H9 (cell line): ENCODE results near the gene NPAS1. TPM values are rescaled to one million over a fixed set of nuclear protein-coding genes. Genes with fewer than 3 reads are reported as not detected.

Experiments
- DNase-seq: peaks from one replicate; pipeline ENCODE4 v3.0.0-alpha.2; 2017
- H2AFZ ChIP-seq: one replicate; pipeline ENCODE4 v1.6.1; 2013; ENCODE audit warnings: mild to moderate bottlenecking, low read length, control low read depth, moderate library complexity
- H2AK5ac ChIP-seq: 2 replicates; pipeline ENCODE4 v1.6.1; 2013; ENCODE audit warnings: low read length, control low read depth, mixed read lengths; ENCODE audit not compliant: insufficient read length
- H2BK120ac ChIP-seq: one replicate; pipeline ENCODE4 v1.6.1; 2013; ENCODE audit warnings: low read depth, mild to moderate bottlenecking, low read length, control low read depth, inconsistent platforms; ENCODE audit not compliant: poor library complexity, severe bottlenecking
- H2BK12ac ChIP-seq: 2 replicates; pipeline ENCODE4 v1.6.1; 2013; ENCODE audit warnings: low read length, control low read depth, mixed read lengths, low read depth; ENCODE audit not compliant: insufficient read length
- H2BK15ac ChIP-seq: 2 replicates; pipeline ENCODE4 v1.6.1; 2013; ENCODE audit warnings: low read depth, low read length, control low read depth
- H2BK20ac ChIP-seq: one replicate; pipeline ENCODE4 v1.6.1; 2013; ENCODE audit warnings: low read depth, mild to moderate bottlenecking, low read length, control low read depth, inconsistent platforms; ENCODE audit not compliant: poor library complexity, severe bottlenecking
- H2BK5ac ChIP-seq: 2 replicates; pipeline ENCODE4 v1.6.1; 2013; ENCODE audit warnings: low read length, control low read depth, mixed read lengths; ENCODE audit not compliant: insufficient read length
- H3K14ac ChIP-seq: 2 replicates; pipeline ENCODE4 v1.6.1; 2013; ENCODE audit warnings: low read length, control low read depth; ENCODE audit not compliant: insufficient read depth
- H3K18ac ChIP-seq: 2 replicates; pipeline ENCODE4 v1.6.1; 2013; ENCODE audit warnings: low read depth, mild to moderate bottlenecking, mixed read lengths, low read length, control low read depth; ENCODE audit not compliant: insufficient read length
- H3K23ac ChIP-seq: 2 replicates; pipeline ENCODE4 v1.6.1; 2013; ENCODE audit warnings: low read length, control low read depth, mixed read lengths, low read depth; ENCODE audit not compliant: insufficient read length
- H3K23me2 ChIP-seq: 2 replicates; pipeline ENCODE4 v1.6.1; 2013; ENCODE audit warnings: low read depth, mild to moderate bottlenecking, mixed read lengths, low read length, control low read depth; ENCODE audit not compliant: insufficient read length, poor library complexity, severe bottlenecking
- H3K27ac ChIP-seq: 2 replicates; pipeline ENCODE4 v1.5.1; 2013; ENCODE audit warnings: low read length, control low read depth, mixed read lengths, low read depth; ENCODE audit not compliant: insufficient read length
- H3K27me3 ChIP-seq: 2 replicates; pipeline ENCODE4 v1.6.1; 2013; ENCODE audit warnings: low read length, control low read depth, inconsistent platforms; ENCODE audit not compliant: insufficient read depth
- H3K4ac ChIP-seq: 2 replicates; pipeline ENCODE4 v1.6.1; 2013; ENCODE audit warnings: low read depth, mild to moderate bottlenecking, control low read depth, inconsistent platforms, low read length, moderate library complexity
- H3K4me1 ChIP-seq: 2 replicates; pipeline ENCODE4 v1.6.1; 2013; ENCODE audit warnings: low read length, control low read depth, inconsistent platforms; ENCODE audit not compliant: insufficient read depth
- H3K4me2 ChIP-seq: 2 replicates; pipeline ENCODE4 v1.6.1; 2013; ENCODE audit warnings: low read length, control low read depth, mixed read lengths; ENCODE audit not compliant: insufficient read length, insufficient read depth
- H3K56ac ChIP-seq: 2 replicates; pipeline ENCODE4 v1.6.1; 2013; ENCODE audit warnings: low read depth, mild to moderate bottlenecking, mixed read lengths, low read length, control low read depth; ENCODE audit not compliant: insufficient read length
- H3K79me1 ChIP-seq: 2 replicates; pipeline ENCODE4 v1.6.1; 2013; ENCODE audit warnings: low read depth, mild to moderate bottlenecking, moderate library complexity, low read length, control low read depth, inconsistent platforms; ENCODE audit not compliant: insufficient read depth, poor library complexity, severe bottlenecking
- H3K79me2 ChIP-seq: 2 replicates; pipeline ENCODE4 v1.6.1; 2013; ENCODE audit warnings: low read length, control low read depth, inconsistent platforms; ENCODE audit not compliant: insufficient read depth
- H3K9ac ChIP-seq: 2 replicates; pipeline ENCODE4 v1.6.1; 2013; ENCODE audit warnings: low read length, control low read depth, mixed read lengths; ENCODE audit not compliant: insufficient read length; ENCODE audit errors: extremely low read depth
- H3K9me3 ChIP-seq: one replicate; pipeline ENCODE4 v1.6.1; 2013; ENCODE audit warnings: low read depth, low read length, inconsistent platforms; ENCODE audit not compliant: control insufficient read depth
- H3T11ph ChIP-seq: one replicate; pipeline ENCODE4 v1.6.1; 2013; ENCODE audit warnings: mild to moderate bottlenecking, low read length, control low read depth, inconsistent platforms
- H4K20me1 ChIP-seq: one replicate; pipeline ENCODE4 v1.6.1; 2013; ENCODE audit not compliant: control insufficient read depth, insufficient read length, insufficient read depth
- H4K5ac ChIP-seq: 2 replicates; pipeline ENCODE4 v1.6.1; 2013; ENCODE audit warnings: low read depth, mild to moderate bottlenecking, mixed read lengths, low read length, control low read depth; ENCODE audit not compliant: insufficient read length
- H4K8ac ChIP-seq: replicated peaks from 2 replicates; pipeline ENCODE4 v1.6.1; 2013; ENCODE audit warnings: low read length, control low read depth, mixed read lengths, low read depth; ENCODE audit not compliant: insufficient read length
- H4K91ac ChIP-seq: 2 replicates; pipeline ENCODE4 v1.6.1; 2013; ENCODE audit warnings: low read depth, mild to moderate bottlenecking, moderate library complexity, mixed read lengths, low read length, control low read depth; ENCODE audit not compliant: insufficient read length
- H3K27ac Mint-ChIP-seq, 3 experiments: 2 replicates in 2 of 3; 3 replicates in 1 of 3; pipeline ENCODE4 v1.8.0; 2020 to 2021; ENCODE audit warnings: mixed read lengths in 3 of 3, mild to moderate bottlenecking in 1 of 3, moderate library complexity in 1 of 3
- H3K27me3 Mint-ChIP-seq: 2 replicates; pipeline ENCODE4 v1.8.0; 2021; ENCODE audit warnings: low read depth, mild to moderate bottlenecking, moderate library complexity, mixed read lengths
- H3K36me3 Mint-ChIP-seq, 3 experiments: 2 replicates in 2 of 3; 3 replicates in 1 of 3; pipeline ENCODE4 v1.8.0; 2020 to 2021; ENCODE audit warnings: low read depth in 3 of 3, mixed read lengths in 3 of 3; ENCODE audit not compliant: insufficient read depth in 1 of 3
- H3K4me1 Mint-ChIP-seq, 2 experiments: 2 replicates each; pipeline ENCODE4 v1.8.0; 2020; ENCODE audit warnings: mixed read lengths in 2 of 2
- H3K4me3 Mint-ChIP-seq, 2 experiments: 2 replicates in 1 of 2; 3 replicates in 1 of 2; pipeline ENCODE4 v1.8.0; 2020 to 2021; ENCODE audit warnings: mild to moderate bottlenecking in 2 of 2, mixed read lengths in 2 of 2, moderate library complexity in 1 of 2
- H3K9me3 Mint-ChIP-seq, 2 experiments: 2 replicates in 1 of 2; 3 replicates in 1 of 2; pipeline ENCODE4 v1.8.0; 2020; ENCODE audit warnings: mild to moderate bottlenecking in 2 of 2, mixed read lengths in 2 of 2, moderate library complexity in 1 of 2
- WGBS: extraction: QIAGEN DNeasy Blood & Tissue Kit; methylation state at CpG from one replicate; pipeline ENCODE4 v1.1.7; 2013; ENCODE audit warnings: missing lambda C conversion rate, low lambda C conversion rate, mixed read lengths; ENCODE audit not compliant: insufficient read length; ENCODE audit errors: extremely low coverage; 5-methylcytosine and 5-hydroxymethylcytosine counted together
- total RNA-seq: library from RNA; stranded (reverse); gene quantifications from 2 replicates; pipeline ENCODE4 v1.2.1, GENCODE V29; 2021
- TF ChIP-seq, protein P1 (sequence below): fragments of 200-600 bp; sonication (generic); conservative IDR thresholded peaks from 3 replicates; pipeline ENCODE4 v1.8.0; 2021; ENCODE audit warnings: antibody characterized with exemption, mild to moderate bottlenecking

NPAS1 gene
- total RNA-seq, 1 experiment from 2014 or later = 17.8 TPM

DNA sequence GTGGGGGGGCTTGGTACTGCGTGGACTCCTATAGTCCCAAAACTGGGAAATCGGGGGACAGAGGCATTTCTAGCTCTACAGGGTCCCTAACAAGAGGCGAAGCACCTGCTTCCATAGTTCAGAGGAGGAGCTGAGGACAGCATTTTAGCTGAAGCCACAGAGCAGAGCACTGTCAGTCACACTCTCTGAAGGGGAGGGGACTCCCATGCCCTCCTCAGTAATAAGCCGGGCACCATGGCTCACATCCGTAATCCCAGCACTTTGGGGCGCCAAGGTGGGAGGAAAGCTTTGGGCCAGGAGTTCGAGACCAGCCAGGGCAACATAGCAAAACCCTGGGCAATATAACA is 3.8 kb downstream of the NPAS1 start:
- TF ChIP-seq, protein P1, sequence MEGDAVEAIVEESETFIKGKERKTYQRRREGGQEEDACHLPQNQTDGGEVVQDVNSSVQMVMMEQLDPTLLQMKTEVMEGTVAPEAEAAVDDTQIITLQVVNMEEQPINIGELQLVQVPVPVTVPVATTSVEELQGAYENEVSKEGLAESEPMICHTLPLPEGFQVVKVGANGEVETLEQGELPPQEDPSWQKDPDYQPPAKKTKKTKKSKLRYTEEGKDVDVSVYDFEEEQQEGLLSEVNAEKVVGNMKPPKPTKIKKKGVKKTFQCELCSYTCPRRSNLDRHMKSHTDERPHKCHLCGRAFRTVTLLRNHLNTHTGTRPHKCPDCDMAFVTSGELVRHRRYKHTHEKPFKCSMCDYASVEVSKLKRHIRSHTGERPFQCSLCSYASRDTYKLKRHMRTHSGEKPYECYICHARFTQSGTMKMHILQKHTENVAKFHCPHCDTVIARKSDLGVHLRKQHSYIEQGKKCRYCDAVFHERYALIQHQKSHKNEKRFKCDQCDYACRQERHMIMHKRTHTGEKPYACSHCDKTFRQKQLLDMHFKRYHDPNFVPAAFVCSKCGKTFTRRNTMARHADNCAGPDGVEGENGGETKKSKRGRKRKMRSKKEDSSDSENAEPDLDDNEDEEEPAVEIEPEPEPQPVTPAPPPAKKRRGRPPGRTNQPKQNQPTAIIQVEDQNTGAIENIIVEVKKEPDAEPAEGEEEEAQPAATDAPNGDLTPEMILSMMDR = no peak
- Histone ChIP-seq H3T11ph (no peak overlapping the region), H3K9me3 (no peaks in the 10 kb centered on the region), H2BK120ac (no peak overlapping the region), H3K27ac (no peak overlapping the region), H3K14ac (no peak overlapping the region), H3K79me2 (no peaks in the 10 kb centered on the region), H2AK5ac (no peak overlapping the region), H3K18ac (no peak overlapping the region), H4K20me1 (no peaks in the 10 kb centered on the region), H3K4me2 (peak overlapping the region; percentile 61), H3K23me2 (peaks cover 21% of the 10 kb centered on the region), H2AFZ (no peak overlapping the region), H3K4me1 (0 out of 2 replicates have a peak, but pooled peaks cover 2% of the 10 kb centered on the region), H4K8ac (no peak overlapping the region), H3K56ac (no peak overlapping the region), H3K27me3 (peaks cover 42% of the 10 kb centered on the region), H3K79me1 (no peaks in the 10 kb centered on the region), H3K23ac (no peak overlapping the region), H2BK5ac (no peak overlapping the region), H2BK12ac (no peak overlapping the region), H2BK15ac (no peak overlapping the region), H2BK20ac (no peak overlapping the region), H4K91ac (no peak overlapping the region), H3K9ac (no peak overlapping the region), H3K4ac (no peak overlapping the region), H4K5ac (no peak overlapping the region)
- Mint-ChIP-seq H3K4me1 (peaks cover 18 to 27% of the 10 kb centered on the region in 2 experiments), H3K27me3 (peaks cover 90% of the 10 kb centered on the region), H3K9me3 (no peaks in the 10 kb centered on the region), H3K27ac (no peak overlapping the region), H3K4me3 (peak overlapping the region; percentile 36 to 75), H3K36me3 (peaks cover 0 to 4% (median 4%) of the 10 kb centered on the region in 3 experiments; a peak in 4 of 7 replicates)
- no CpG with 5 or more reads among the region's 7 CpGs for WGBS
- no peak for DNase-seq
